ENCODE measurements around the gene PLD3. TPM values are rescaled to one million over a fixed set of nuclear protein-coding genes. Genes with fewer than 3 reads are reported as not detected.

The PLD3 gene
- total RNA-seq, 6 experiments from 2014 or later = 84.7 to 197 (median 113) TPM

DNA sequence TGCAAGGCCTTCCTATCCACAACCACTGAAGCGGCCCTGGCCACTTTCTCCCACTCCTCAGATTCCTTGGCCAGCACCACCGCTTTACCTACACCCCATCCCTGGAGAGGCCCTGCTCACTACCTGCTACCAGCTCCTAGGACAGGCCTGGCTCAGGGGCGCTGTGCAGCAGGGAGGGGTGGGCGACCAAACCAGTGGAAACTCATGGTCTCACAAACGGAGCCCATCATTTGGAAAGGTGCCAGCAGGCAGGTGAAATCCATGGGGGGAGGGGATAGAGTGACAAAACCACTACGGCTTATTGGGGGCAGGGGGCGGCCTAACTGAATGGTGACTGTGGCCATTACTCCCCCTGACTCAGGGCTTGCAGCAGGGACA, 27.9 kb upstream of the PLD3 start:
- peaks cover 0 to 46% (median 4%) of the 10 kb centered on the region in 4 donors for H3K36me3 ChIP-seq
- H3K27ac ChIP-seq = no peak overlapping the region
- DNase-seq = no peak
- no peak overlapping the region for H3K4me3 ChIP-seq
- no peaks in the 10 kb centered on the region for H3K4me1 ChIP-seq
- TF ChIP-seq, protein P1, sequence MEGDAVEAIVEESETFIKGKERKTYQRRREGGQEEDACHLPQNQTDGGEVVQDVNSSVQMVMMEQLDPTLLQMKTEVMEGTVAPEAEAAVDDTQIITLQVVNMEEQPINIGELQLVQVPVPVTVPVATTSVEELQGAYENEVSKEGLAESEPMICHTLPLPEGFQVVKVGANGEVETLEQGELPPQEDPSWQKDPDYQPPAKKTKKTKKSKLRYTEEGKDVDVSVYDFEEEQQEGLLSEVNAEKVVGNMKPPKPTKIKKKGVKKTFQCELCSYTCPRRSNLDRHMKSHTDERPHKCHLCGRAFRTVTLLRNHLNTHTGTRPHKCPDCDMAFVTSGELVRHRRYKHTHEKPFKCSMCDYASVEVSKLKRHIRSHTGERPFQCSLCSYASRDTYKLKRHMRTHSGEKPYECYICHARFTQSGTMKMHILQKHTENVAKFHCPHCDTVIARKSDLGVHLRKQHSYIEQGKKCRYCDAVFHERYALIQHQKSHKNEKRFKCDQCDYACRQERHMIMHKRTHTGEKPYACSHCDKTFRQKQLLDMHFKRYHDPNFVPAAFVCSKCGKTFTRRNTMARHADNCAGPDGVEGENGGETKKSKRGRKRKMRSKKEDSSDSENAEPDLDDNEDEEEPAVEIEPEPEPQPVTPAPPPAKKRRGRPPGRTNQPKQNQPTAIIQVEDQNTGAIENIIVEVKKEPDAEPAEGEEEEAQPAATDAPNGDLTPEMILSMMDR (IDR thresholded peaks at IDR 0.05) = no peak
- no peak for TF ChIP-seq POLR2A (IDR thresholded peaks at IDR 0.05)
- H3K27me3 ChIP-seq = no peaks in the 10 kb centered on the region
- intact Hi-C loops (cut with DNase I) = no loop called here
- WGBS (ENCODE audit: insufficient coverage, low coverage, low lambda C conversion rate, missing lambda C conversion rate) = 90% methylated on average over 5 of the region's 7 CpGs
- no peaks in the 10 kb centered on the region for H3K9me3 ChIP-seq
- ATAC-seq = no peak

DNA sequence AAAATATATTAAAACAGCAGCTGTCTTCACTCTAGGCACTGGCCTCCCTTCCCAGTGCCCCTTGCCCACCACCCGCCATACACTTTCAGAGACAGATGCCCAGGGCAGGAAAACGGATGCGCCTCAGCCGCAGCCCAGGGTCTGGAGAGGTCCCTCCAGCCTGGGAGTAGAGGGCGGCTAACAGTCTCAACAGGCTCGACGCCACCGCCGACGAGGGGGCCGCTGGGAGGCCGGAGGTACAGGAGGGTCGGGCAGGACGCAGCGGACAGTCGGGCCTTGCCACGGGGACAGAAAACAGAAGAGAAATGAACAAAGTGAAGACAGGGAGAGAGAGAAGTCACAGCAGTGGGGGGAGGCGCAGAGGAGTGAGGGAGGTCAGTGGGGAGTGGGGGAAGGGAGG, 27.4 kb upstream of the PLD3 start:
- intact Hi-C loops (cut with DNase I) = no loop called here
- peaks cover 0 to 52% (median 4%) of the 10 kb centered on the region in 4 donors for H3K36me3 ChIP-seq
- no peaks in the 10 kb centered on the region for H3K4me1 ChIP-seq
- H3K27me3 ChIP-seq = no peaks in the 10 kb centered on the region
- WGBS (ENCODE audit: insufficient coverage, low coverage, low lambda C conversion rate, missing lambda C conversion rate) = 92% methylated on average over 4 of the region's 18 CpGs
- H3K27ac ChIP-seq = no peak overlapping the region
- DNase-seq (no peak), ATAC-seq (no peak)
- no peak overlapping the region for H3K4me3 ChIP-seq
- TF ChIP-seq POLR2A (IDR thresholded peaks at IDR 0.05) = no peak
- TF ChIP-seq, protein P1 (IDR thresholded peaks at IDR 0.05) = no peak
- no peaks in the 10 kb centered on the region for H3K9me3 ChIP-seq

DNA sequence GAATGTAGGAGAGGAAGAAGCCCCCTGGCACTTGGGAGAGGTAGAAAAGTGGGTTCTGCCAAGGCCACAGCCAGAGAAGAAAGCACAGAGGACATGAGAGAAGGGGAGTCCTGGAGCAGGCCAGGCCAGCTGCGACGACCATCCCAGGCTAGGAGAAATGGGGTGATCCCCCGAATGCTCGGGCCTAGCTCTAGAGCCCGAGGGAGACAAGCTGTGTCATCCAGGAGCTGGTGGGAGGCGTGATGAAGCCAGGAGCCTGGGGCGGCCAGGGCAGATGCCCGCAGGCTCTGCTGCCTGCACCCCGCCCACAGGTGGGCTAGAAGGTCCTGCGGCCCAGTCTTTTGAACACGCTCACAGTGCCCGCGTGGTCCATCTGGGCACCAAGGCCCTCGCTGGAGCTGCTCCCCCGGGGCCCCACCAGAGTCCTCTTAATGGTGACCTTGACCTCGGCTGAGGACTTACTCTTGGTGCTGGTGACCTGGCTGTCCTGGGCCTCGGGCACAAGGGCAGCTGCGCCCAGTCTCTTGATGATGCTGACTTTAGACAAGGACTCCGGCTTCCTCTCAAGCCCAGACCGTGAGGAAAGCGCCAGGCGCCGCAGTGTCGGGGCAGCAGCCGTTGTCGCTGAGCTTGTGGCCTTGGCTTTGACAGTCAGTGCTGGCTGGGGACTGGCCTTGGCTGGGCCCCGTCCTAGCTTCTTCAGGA, 26.8 kb upstream of the PLD3 start:
- Histone ChIP-seq H3K4me1 (no peaks in the 10 kb centered on the region), H3K27ac (no peak overlapping the region), H3K27me3 (no peaks in the 10 kb centered on the region), H3K36me3 (peaks cover 0 to 56% (median 4%) of the 10 kb centered on the region in 4 donors), H3K9me3 (no peaks in the 10 kb centered on the region), H3K4me3 (no peak overlapping the region)
- no CpG with 5 or more reads among the region's 27 CpGs for WGBS (ENCODE audit: insufficient coverage, low coverage, low lambda C conversion rate, missing lambda C conversion rate)
- no peak for ATAC-seq
- TF ChIP-seq, protein P1 (IDR thresholded peaks at IDR 0.05) = no peak
- TF ChIP-seq POLR2A (IDR thresholded peaks at IDR 0.05) = no peak
- no peak for DNase-seq
- intact Hi-C loops (cut with DNase I) = no loop called here

DNA sequence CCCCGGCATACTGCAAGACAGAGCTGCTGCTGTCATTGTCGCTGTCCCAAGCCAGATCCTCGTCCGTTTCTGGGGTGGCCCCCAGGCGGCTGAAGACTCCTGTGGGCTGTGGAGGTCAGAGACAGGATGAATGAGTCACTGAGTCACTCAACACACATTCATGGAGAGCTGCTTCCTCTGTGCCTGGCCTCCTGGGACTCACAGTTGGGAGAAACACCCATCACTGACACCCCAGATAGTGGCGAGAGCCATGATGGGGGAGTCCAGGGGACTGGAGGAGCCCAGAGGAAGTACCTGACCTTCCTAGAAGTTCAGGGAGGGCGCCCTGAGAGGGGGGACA, 26.3 kb upstream of the PLD3 start:
- intact Hi-C loops (cut with DNase I) = no loop called here
- Histone ChIP-seq H3K27me3 (no peaks in the 10 kb centered on the region), H3K36me3 (peaks cover 0 to 56% (median 4%) of the 10 kb centered on the region in 4 donors), H3K4me3 (no peak overlapping the region), H3K27ac (no peak overlapping the region), H3K9me3 (no peaks in the 10 kb centered on the region), H3K4me1 (no peaks in the 10 kb centered on the region)
- DNase-seq (no peak), ATAC-seq (no peak)
- no peak for TF ChIP-seq POLR2A (IDR thresholded peaks at IDR 0.05)
- WGBS (ENCODE audit: insufficient coverage, low coverage, low lambda C conversion rate, missing lambda C conversion rate) = 88% methylated on average over 2 of the region's 7 CpGs

DNA sequence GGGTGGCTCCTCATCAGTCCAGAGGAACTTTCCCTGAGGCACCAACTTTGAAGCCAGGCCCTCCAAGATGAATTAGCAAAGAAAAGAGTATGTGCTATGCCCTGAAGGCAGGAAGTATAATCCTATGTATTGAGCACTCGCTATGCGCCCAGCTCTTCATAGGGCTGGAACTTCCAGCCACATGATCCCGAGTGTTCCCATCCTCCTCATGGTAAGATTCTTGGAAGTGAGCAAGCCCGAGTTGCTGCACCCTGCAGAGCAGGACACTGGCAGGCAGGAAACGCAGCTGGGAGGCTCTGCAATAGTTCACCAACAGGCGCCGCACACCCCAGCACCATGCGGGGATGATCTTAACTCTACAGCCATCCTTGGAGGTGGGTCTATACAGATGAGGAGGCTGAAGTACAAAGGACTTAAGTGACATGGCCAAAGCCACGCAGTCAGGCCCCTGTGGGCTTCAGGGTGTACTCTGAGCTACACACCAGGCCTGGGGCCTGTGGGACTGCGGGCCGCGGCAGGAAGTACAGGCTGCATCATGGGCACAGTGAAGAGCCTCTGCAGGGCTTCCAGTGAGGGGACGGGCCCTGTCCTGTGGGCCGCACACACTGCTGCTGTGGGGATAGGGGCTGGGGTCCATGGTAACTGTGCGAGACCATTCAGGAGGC, 25.4 kb upstream of the PLD3 start:
- Histone ChIP-seq H3K4me3 (no peak overlapping the region), H3K27me3 (no peaks in the 10 kb centered on the region), H3K27ac (no peak overlapping the region), H3K4me1 (no peaks in the 10 kb centered on the region), H3K36me3 (peaks cover 0 to 62% (median 4%) of the 10 kb centered on the region in 4 donors), H3K9me3 (no peaks in the 10 kb centered on the region)
- TF ChIP-seq, protein P1 (IDR thresholded peaks at IDR 0.05) = no peak
- TF ChIP-seq POLR2A (IDR thresholded peaks at IDR 0.05) = no peak
- ATAC-seq (no peak), DNase-seq (no peak)
- intact Hi-C loops (cut with DNase I) = no loop called here
- 90% methylated on average over 5 of the region's 15 CpGs for WGBS (ENCODE audit: insufficient coverage, low coverage, low lambda C conversion rate, missing lambda C conversion rate)

All from right lobe of liver (tissue), 6 donors.